Measurements from ENCODE around the gene KCNE1.
"Not testable (repeated sequence)": the region's sequence is repeated elsewhere in the genome, so short reads cannot be mapped to it uniquely, and the experiment has no call there.

KCNE1 gene

DNA sequence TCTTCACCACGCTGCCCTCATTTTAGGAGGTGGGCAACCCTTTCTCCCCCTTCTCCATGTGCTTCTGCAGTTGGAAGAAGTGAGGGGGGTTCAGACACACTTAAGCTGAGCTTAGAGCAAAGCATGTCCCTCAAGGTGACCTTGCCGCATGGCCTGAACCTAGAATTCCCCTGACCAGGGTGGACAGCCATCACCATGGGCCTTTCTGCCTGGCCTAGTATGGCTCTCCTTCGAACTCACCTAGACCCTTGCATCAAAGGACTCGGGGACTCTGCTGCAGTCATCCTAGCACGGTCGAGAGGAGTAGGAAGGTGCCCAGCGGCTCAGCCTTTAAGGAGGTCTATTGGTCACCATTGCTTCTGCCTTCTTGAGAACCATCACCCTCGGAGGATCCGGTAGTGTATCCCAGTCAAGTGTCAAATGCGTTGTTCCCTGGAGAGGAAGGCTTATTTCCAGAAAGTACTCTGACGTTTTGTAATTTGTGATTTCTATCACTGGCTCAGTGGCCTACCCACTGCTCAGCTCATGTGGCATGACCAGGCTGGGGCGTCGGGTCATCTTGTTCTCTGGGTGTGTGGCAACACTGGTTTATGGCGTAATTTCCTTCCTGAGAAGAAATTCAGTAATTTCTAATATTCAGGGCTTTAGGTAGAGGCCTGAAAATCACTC lies at the start of gene KCNE1:
KCNE1 (minus strand) TSS at position 424 of the 669 bp plus-strand sequence. CDS start 62,576 bp downstream, outside the sequence.
- no peak for DNase-seq

DNA sequence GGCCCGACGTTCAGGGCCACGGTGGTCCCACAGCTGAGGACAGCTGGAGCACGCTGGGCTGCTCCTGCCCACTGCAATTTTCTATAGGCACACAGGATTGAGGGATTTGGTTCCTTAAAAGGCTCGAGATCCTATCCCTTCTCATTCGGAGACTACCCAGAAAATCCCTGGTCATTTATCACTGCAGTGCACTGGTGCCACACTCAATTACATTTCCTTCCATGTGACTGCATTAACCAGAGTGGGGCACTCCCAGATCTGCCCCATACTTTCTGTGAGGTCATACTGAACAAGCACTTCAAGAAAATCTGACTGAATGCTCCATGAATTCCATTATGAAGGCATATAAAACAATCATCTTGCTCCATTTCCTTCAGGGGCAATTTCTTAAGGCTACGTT lies 49.8 kb upstream of the KCNE1 start:
- no peak for DNase-seq

DNA sequence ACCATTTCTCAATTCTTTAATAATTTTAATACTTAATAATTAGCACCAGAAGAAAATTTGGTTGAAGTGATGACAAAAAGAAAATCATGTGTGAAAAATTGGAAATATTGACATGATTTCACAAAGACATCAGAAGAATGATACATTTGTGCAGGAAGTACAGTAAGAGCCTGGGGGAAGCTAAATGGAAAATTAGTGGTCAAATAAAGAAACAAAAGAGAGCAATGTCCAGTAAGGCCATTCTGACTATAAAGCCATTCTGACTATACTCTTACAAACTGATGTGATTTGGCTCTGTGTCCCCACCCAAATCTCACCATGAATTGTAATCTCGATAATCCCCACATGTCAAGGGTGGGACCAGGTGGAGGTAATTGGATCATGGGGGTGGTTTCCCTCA lies 48.6 kb upstream of the KCNE1 start:
- no peak for DNase-seq

DNA sequence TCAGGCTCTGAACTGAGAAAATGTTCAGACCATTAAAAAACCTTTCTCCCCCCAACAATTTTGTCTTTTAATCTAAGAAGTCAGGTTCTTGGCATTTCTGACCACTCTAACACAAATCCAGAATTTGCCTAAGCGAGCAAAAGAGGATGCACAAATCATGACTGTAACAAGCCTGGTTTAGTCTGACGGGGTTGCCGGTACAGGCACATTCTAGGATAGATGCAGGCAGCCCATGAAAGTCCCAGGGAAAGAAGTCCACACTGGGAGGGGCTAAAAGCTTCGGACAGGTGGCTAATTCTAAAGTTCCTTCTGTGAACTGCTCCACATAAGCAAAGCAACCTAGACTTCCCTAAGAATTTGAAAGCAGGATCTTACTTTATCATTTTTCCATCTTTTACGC lies 48.0 kb upstream of the KCNE1 start:
- no peak for DNase-seq

DNA sequence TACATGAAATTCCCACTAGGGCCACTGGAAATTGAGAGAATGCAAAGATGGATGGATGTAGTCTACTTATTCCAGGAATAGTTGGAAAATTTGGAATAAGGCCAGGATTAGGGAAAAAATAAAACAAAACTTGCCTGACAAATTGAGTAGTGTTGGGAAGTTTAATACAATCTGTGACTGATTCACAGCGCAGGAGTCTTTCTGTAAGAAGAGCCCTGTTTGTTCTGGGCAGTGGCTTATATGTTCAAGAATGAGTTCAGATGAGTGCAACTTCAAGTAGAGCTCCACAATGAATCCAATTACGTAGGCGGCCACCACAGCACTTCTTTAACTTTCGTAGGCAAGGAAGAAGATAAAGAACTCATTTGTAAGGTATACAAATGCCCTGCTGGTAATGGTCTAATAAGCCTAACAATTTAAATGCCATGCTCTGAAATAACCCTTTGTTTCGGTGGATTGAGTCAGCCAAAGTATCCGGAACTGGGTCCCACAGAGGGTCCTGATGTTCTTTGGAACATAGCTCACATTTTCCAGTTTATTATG lies 47.1 kb upstream of the KCNE1 start:
- DNase-seq, result no peak

DNA sequence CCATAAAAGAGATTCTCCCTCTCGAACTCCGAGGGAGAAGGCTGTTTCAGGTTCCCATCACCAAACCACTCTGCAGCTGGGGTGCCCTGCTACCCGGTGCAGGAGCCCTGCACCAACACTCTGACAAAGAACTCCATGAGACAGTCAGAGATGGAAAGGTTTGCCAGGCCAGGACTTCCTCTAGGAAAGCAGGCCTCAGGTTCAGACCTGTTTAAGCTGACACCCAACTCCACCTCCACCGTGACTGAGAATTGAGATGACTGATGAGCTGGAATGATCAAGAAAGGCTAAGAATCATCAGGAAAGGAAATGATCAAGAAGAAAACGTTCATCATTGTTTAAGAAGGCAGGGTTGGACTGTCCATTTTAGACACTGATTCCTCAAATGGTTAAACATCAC lies 46.2 kb upstream of the KCNE1 start:
- no peak for DNase-seq

DNA sequence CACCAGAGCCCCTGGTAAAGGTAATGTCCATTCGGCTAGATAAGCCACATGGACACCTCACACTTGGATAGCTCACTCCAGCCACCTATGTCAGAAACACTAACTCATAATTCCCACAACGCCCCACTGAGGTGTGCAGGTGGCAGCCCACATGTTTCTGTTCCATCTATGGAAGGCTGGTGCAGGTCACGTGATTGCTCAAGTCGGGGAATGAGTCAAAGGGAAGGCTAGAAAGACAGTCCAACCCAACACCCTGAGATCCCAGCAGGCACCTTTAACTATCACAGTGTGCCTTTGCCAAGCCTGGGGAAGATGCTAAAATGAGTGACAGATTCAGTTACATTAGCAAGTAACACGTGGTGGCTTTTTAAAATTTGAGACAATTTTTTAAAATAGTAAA lies 45.3 kb upstream of the KCNE1 start:
- DNase-seq, result no peak

DNA sequence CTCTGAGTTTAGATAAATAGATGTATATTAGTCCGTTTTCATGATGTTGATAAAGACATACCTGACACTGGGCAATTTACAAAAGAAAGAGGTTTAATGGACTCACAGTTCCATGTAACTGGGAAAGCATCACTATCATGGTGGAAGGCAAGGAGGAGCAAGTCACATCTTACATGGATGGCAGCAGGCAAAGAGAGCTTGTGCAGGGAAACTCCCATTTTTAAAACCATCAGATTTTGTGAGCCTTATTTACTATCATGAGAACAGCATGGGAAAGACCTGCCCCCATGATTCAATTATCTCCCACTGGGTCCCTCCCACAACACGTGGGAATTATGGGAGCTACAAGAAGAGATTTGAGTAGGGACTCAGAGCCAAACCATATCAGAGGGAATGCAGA lies 42.7 kb upstream of the KCNE1 start:
- DNase-seq, result not testable (repeated sequence)

DNA sequence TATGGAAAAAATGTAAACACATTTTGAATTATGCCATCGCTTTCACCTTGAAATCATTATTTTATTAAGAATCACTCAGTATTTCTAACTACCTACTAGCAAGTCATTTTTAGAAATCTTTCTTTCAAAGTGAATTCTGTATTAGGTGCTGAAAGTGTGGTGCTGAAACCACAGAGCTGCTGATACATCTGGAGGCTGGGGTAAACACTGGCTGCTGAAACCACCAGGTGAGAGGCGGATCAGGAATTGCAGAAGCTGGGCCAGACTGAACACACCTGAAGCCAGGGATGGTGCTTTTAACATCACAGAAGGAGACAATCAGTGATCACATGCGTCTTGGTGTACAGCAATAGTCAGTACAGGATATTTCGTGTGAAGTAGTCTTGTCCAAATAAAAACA lies 42.2 kb upstream of the KCNE1 start:
- DNase-seq, result no peak

DNA sequence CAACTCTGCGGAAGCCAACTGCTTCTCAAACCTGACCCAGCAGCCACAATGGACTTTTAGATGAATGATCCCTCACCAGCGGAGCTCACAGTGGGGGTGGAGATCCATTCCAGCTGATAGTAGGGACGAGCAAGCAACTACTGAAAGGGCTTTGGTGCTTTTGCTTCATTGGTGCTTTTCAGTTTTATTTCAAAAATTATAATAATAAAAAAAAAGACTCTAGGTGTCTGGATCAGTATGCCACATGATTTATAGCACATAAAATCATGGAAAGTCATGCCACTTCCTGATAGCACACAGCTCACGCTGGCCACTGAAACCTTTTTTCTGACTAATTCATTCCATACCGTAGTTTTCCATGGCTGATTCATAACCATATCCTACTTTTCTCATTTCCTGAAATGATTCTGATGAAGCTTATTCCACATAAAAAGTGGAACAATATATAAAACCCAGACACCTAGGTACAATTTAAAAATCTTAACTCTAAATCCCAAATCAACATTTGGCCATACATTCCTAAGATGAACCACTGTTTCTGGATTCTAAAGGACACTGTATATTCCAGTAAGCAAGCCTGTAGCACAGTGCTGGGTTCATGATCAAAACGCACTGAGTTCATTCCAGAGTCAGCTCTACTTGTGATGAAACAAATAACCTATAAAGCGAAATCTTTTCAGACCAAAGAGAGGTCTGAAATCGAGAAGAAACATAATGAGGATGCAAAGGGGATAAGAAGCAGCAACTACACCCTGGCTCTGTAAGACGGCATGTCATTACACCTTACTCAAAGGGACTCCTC lies 41.3 kb upstream of the KCNE1 start:
- no peak for DNase-seq

DNA sequence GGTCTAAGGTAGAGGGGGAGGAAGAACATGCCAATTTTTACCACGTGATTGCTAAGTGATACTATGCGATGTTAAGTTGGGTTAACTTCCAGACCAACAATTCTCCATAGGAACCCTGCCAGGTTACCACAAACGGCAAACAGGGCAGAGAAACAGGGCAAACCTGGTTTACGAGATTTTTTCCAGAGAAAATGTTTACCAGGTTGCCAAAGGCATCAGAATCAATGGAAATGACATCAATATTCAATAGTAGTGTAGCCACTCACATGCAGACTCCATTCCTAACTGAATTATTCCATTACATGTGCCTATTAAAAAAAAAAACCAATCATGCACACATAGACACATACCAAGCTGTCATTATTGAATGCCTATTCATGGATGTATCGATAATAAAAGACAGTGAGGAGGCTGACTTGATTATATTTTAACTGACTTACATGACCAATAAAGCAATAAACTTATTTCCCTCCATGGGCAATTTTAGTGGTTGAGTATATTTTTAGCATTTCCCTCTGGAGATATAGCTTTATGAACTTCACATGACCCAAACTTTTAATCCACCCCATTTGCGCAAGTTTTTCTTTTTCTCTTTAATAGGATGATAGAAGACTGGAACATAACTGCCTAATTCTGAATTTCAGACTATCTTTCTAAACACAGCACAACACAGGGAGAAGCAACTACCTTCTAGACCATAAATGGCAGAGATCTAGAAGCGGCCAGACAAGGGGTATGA lies 40.5 kb upstream of the KCNE1 start:
- no peak for DNase-seq

DNA sequence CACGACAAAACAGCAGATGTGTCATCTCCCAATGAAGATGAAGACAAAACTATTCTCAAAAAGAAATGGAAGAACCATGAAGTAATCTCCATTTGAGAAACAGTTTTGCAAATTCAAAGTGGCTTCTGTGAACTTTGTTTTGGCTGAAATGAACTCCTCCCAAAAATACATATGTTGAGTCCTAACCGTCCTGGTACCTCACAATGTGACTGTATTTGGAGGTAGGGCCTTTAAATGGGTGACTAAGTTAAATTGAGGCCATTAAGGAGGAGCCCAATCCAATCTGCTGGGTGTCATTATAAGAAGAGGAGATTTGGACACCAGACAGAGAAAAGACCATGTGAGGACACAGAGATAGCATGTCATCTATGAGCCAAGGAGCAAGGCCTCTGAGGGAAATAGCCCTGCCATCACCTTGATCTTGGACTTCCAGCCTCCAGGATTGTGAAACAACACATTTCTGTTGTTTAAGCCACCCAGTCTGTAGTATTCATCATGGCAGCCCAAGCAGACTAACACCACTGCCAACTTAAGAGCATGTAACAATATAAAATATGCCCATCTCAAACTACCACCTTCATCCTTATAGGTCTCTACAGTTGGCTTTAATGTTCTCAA lies 38.3 kb upstream of the KCNE1 start:
- no peak for DNase-seq

DNA sequence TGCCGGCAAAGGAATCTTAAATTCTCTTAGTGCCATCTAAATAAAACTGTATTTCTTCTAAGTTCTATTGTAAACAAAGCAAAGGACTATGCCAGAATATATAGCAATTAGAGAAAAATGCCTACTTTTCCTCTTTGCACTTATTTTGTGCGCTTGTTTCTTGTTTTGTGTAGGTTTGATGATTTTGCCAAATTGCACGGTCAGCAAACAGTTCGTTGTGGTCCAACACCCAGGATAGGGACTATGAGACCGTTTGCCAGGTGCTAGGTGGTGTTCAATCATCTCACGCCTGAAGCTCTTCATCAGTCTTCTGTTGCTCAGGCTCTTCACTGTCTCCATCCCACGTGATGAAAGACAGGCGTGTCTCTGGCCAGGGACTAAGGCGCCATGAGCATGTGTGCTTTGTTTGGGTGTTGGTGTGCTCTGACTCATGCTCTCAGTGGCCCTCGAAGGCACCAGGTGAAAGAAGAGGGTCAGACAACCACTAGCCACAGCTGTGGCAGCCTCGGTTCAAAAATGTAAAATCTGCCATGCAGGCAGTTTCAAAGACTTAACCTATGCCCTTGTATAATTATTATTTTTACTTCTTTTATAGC lies 36.9 kb upstream of the KCNE1 start:
- no peak for DNase-seq

DNA sequence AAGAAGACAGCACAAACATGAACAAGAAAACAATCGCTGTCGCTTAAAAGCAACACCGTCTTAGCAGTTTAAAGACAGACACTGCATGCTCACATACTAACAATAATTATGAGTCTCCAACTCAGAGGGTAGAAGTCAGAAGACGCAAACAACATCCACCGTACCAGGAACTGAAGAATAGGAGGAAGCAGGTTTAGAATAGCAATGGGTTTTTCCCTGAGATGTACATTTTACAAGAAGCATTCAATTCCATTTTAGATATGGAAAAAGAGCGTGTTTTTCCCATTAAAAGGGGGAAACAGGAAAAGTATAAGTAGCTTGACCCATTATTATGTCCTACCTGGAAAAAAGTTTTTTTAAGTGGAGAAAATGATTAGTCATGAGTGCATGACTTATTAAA lies 34.5 kb upstream of the KCNE1 start:
- no peak for DNase-seq

DNA sequence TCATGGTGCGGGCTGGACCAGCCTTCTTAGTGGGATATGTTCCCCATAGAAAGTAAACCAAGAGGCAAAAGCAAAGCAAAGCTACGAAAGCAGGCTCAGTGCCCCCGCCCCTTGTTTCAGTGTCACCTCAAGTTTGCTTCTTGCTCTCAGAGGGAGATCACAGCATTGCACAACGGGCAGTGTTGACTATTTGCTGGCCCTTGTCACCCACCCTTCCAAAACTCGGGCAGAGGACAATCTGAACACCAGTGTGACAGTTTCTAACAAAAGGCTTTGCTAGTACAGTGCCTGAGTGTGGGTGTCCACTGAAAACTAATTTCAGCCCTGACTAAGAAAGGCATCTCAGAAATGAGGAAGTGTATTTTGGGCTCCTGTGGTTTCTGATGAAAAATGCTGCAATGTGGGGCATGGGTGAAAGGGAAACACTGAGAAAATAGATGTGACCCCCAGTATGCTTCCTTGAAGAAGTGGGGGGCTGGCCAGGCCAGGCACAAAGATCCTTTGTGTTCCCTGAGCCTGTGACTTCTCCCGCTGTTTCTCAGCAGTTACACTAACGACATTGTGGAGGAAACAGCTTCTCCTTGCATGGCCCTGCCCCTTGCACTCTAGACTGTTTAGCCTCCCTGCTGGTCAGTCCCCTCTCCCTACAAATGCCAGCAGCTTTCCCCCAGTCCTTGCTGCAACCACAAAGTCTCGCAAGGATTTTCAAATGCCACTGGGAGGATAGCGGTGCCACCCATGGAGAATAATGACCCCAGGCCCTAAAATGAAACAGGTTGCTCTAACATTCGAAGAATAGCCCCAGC lies 33.3 kb upstream of the KCNE1 start:
- DNase-seq, result no peak

DNA sequence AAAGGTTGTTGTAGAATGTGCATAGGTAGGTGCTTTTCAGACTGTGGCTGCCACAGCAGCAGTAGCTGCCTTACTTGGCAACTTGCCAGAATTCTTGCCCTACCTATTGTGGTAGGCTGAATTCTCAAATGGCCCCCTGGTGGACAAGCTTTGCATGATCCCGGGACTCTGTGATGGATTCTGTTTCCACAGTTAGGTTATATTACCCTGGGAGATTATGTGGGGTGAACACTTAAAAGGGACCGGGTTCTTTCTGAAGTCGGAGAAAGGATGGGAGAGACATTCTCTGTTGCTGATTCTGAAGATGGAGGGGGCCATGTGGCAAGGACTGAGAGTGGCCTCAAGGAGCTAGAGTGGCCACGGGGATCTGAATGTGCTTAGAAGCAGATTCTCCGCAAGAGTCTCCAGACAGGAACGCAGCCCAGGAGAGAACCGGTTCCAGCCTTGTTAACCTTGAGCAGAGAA lies 32.1 kb upstream of the KCNE1 start:
- no peak for DNase-seq

DNA sequence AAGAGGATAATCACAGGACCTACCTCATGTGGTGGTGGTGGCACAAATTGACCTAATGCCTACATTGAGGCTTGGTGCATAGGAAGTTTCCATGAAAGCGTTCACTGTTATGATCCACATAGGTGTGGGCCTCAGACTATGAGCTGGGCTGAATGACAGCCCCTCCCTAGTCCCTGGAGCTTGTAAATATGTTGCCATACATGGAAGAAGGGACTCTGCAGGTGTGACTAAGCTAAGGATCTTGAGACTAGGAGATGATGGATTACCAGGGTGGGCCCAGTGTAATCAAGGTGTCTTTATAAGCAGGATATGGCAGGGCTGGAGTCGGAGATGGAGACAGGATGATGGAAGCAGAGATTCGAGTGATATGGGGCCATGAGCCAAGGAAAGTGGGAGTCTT lies 31.0 kb upstream of the KCNE1 start:
- DNase-seq, result no peak

DNA sequence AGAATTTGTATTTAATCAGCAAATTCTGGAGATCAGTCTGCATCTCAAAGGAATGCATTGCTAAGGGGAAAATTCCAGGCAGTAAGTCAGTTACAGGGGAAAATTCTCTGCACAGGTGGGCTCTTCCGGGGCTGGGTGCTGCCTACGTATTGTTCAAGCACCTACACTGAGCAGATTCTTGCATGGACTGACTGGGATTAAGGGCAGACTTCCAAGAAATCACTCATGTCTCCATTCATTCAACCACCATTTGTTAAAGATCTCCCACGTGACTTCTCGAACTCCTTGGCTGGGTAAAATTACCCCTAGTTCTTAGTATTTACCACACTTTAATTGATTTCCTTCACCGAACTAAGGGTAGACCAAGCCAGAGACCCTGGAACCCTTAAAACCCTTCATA lies 28.2 kb upstream of the KCNE1 start:
- DNase-seq, result no peak

DNA sequence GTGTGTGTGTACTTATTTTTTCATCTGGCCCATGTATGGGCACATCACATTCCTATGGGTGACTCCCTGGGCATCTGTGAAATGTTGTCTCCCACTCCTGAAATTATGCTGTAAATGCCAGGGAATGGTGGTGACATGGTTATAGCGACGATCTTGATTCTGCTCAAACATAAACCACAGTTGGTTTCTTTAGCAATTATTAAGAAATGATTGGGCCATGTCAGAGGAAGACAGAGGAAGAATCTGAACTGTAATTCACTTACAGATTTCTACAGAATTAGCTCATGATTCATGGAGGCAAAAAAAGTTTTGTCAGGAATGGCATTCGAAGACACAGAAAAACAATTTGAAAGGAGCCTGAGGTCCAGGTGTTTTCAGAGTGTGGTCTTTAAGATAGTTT lies 25.8 kb upstream of the KCNE1 start:
- DNase-seq, result no peak

DNA sequence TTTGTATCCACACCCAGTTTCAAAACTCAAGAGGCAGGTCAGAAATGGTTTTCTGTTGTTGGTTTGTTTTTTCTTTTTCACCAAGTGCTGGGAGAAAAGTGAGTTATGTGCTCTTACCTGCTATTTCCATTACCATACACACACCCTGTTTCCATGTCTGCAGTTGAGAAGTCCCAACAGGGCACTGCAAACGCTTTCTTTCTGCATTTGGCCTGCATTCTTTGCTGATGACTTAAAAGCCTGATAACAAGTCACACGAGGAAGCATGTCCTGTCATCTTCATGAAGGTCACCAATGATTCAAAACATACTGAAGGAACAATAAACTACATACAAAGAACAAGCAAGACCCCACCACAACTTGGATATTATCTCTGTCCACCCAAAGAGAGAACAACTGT lies 24.8 kb upstream of the KCNE1 start:
- no peak for DNase-seq

DNA sequence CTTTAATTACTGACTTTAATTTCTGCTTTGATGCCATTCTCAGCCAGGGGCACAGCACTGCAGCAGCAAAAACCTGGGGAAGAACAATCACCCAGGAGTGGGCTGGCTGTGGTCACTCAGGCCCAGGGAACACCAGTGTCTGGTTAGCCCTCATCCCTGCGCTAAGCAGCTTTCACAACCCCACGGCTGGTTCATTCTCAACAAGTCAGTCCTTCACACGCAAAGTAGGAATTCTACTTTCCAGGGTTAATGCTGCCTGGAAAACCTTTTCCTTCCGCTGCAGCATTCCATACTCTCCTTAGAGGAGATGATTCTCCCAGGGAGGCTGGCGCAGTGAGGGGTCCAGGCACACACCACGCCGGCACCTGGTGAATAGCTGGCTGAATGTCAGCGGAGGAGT lies 24.3 kb upstream of the KCNE1 start:
- DNase-seq, result no peak

DNA sequence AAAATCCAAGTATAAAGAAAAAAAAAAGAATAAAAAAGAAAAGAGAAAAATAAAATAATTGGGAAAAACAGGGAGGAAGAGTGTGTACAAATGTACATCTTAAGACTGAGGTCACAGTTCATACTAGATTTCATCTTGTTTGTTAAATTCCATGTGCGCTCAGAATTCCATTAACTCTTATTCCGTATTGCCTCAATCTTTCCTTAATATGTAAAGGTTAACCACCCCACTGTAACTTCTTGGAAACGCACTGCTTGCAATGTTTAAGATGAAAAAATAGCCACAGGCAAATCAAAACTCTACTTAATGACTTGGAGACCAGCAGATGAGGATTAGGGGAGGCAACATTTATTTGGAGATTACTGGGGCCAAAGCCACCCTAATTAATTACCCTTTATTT lies 23.9 kb upstream of the KCNE1 start:
- no peak for DNase-seq
